GM12873 (cell line): ENCODE measurements around the gene TENM4.

Experiments used
- TF ChIP-seq, protein P1 (sequence below): IDR thresholded peaks from 2 replicates; pipeline ENCODE4 v1.5.1; 2012; ENCODE audit warnings: low read depth, mild to moderate bottlenecking, moderate library complexity, low read length, control low read depth; ENCODE audit not compliant: insufficient read depth; ENCODE audit errors: missing control alignments

Gene TENM4

DNA sequence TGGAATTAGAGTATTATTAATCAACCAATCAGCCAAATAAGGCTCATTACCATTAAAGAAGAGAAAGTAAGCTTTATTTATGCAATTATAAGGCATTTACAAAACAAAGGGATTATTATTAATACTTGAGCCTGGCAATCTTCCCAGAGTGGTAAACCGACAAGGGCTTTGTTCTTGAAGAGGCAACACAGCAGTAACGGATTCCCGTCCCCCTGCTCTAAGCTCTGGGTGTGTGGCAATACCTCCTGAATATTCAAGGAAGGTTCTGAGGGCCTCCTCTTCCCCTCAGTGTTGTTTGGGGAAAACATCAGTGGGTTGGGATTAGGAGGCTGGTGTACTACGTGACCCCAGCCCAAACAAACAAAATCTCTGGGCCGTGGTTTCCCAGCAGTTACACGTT lies 176.5 kb downstream of the TENM4 start:
- TF ChIP-seq, protein P1, sequence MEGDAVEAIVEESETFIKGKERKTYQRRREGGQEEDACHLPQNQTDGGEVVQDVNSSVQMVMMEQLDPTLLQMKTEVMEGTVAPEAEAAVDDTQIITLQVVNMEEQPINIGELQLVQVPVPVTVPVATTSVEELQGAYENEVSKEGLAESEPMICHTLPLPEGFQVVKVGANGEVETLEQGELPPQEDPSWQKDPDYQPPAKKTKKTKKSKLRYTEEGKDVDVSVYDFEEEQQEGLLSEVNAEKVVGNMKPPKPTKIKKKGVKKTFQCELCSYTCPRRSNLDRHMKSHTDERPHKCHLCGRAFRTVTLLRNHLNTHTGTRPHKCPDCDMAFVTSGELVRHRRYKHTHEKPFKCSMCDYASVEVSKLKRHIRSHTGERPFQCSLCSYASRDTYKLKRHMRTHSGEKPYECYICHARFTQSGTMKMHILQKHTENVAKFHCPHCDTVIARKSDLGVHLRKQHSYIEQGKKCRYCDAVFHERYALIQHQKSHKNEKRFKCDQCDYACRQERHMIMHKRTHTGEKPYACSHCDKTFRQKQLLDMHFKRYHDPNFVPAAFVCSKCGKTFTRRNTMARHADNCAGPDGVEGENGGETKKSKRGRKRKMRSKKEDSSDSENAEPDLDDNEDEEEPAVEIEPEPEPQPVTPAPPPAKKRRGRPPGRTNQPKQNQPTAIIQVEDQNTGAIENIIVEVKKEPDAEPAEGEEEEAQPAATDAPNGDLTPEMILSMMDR, result no peak

DNA sequence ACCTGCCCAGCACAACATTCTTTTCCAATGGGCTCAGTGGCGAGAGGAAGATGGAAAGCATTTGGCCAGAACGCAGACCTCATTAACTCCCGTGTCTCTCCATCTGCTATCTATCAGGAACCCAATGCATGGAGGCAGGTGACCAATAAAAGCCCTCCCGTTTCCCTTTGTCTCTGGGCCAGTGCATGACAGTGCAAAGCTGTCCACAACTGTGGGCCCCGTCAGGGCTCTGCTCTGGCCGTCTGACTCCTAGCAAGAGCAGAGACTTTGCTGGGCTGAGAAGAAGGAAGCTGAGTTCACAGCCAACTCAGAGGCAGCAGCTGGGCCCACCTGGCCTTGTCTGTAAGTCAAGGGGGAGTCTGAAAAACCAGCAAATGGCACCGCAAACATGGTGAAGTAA lies 177.8 kb downstream of the TENM4 start:
- TF ChIP-seq, protein P1, result no peak

DNA sequence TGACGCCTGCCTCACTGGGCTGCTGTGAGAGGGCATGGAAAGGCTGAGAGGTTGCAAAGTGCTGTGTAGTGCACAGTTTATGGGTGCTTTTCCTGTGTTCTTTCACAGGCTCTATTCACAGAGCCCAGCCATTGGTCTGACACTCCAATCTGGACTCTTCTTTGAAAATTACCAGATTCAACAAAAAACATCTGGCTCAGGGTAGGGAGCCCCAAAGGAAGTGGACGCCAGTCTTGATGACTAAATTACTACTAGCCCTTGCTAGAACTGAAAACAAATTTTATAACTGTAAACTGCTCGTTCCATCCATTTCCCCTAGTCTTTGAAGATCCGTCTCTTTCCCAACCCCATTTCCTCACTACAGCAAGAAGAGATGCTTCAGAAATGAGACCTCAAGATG lies 178.6 kb downstream of the TENM4 start:
- TF ChIP-seq, protein P1, result no peak

DNA sequence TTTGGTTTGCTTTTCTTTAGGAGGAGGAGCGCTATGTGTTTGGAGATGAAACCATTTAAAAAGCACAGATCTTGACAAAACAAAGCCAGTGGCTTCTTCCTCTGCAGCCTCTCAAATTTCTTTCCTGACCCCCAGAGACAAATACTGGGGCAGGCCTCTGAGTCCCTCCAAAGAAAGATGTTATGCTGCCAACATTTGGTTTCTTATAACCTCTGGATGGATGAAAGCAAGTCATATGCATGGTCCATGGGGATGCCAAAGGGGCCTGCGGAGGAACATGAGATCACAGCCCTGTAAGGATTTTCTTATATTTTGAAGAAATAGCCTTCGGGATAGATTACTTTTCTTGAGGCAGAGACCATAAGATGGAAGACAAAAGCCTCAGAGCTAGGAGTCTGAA lies 179.1 kb downstream of the TENM4 start:
- TF ChIP-seq, protein P1, result no peak

DNA sequence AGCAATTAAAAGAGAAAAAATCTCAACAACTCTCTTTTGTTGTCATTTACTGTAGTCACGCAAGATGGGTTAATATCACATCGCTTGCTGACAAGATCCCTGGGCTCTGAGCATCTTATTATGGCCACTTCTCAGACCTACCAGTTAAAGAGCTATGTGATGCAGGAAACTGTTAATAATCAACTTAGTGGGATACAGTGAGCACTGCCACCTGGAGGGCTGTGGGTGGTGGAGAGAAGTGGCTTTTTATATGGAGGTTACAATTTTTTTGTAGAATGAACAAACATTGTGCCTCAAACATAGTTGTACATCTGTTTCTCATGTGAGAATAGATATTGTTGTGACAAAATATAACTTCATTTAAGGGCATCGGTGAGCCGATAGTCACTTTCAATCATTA lies 181.0 kb downstream of the TENM4 start:
- TF ChIP-seq, protein P1, result no peak

DNA sequence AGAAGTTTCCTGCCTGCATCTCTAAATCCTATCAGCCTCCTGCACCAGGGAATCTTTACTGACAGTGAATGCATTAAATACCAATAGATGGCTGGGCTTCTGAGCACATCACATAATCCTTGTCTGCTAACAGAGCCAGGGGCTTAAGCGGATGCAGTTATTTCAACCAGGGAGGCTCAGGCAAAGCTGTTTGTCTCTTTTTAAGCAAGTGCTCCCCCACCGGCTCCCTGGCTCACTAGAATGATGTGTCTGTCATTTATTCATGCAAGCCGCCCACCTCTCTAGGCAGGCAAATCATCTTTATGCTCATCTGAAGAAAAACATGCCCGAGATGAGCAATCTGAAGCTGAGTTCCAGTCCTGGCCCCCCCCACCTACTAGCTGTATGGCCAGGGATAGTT lies 182.3 kb downstream of the TENM4 start:
- TF ChIP-seq, protein P1, result no peak

DNA sequence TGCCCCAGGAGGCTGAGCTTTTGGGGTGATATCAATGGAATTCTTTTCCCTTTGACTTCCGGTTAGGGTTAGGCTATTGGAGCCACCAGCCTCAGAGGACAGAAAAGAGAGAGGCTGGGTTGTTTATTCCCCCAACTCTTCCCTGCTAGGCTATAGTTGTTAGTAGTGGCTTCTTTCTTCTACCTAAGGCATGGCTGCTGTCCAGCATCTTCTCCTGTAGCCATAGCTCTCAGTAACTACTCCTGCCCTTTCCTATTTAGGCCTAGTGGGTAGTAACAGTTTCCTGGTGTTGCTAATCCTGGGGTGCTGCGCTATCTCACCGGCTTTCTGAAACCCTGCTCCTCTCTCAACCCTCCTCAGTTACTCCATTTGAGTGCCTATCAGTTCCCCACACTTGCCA lies 184.9 kb downstream of the TENM4 start:
- TF ChIP-seq, protein P1, result no peak
